ENCODE data around the gene CAPN9. TPM values are rescaled to one million over a fixed set of nuclear protein-coding genes. Genes with fewer than 3 reads are reported as not detected.
"Not testable (repeated sequence)": the region's sequence is repeated elsewhere in the genome, so short reads cannot be mapped to it uniquely, and the experiment has no call there.

CAPN9 gene, protein sequence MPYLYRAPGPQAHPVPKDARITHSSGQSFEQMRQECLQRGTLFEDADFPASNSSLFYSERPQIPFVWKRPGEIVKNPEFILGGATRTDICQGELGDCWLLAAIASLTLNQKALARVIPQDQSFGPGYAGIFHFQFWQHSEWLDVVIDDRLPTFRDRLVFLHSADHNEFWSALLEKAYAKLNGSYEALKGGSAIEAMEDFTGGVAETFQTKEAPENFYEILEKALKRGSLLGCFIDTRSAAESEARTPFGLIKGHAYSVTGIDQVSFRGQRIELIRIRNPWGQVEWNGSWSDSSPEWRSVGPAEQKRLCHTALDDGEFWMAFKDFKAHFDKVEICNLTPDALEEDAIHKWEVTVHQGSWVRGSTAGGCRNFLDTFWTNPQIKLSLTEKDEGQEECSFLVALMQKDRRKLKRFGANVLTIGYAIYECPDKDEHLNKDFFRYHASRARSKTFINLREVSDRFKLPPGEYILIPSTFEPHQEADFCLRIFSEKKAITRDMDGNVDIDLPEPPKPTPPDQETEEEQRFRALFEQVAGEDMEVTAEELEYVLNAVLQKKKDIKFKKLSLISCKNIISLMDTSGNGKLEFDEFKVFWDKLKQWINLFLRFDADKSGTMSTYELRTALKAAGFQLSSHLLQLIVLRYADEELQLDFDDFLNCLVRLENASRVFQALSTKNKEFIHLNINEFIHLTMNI
- total RNA-seq (not detected), polyA plus RNA-seq (not detected)

DNA sequence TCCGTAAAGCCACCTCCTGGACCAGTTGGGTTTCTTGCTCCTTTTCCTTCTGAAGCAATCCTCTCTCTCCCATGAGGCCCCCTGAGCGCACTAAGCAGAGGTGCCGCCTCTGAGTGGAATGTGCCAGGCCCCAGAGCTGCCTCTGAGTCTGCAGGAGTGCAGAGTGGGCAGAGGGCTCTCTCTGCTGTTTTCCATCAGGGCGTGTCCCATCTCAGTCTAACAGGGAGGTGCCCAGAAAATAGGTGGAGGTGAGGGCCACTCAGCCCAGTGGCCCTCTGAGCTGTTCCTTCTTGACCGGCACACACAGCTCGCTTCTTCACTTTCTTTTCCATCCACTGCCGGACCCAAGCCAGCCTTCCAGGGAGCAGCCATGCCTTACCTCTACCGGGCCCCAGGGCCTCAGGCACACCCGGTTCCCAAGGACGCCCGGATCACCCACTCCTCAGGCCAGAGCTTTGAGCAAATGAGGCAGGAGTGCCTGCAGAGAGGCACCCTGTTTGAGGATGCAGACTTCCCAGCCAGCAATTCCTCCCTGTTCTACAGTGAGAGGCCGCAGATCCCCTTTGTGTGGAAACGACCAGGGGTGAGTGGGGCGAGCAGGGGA is at the start of gene CAPN9:
TSS of gene CAPN9 (plus strand) at position 262 of the 604 bp plus-strand sequence. CDS start at position 371, 109 bp downstream.
- DNase-seq (ENCODE audit: low spot score): no peak
- H3K36me3 ChIP-seq (ENCODE audit: control insufficient read depth in 4 of 4, insufficient read depth in 3 of 4, low read depth in 1 of 4, low read length in 3 of 4): no peaks in the 10 kb centered on the region
- no peak within 1 kb of the TSS for H3K9ac ChIP-seq (ENCODE audit: low read depth in 1 of 2, low read length in 2 of 2)
- TF ChIP-seq, protein P1, sequence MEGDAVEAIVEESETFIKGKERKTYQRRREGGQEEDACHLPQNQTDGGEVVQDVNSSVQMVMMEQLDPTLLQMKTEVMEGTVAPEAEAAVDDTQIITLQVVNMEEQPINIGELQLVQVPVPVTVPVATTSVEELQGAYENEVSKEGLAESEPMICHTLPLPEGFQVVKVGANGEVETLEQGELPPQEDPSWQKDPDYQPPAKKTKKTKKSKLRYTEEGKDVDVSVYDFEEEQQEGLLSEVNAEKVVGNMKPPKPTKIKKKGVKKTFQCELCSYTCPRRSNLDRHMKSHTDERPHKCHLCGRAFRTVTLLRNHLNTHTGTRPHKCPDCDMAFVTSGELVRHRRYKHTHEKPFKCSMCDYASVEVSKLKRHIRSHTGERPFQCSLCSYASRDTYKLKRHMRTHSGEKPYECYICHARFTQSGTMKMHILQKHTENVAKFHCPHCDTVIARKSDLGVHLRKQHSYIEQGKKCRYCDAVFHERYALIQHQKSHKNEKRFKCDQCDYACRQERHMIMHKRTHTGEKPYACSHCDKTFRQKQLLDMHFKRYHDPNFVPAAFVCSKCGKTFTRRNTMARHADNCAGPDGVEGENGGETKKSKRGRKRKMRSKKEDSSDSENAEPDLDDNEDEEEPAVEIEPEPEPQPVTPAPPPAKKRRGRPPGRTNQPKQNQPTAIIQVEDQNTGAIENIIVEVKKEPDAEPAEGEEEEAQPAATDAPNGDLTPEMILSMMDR (IDR thresholded peaks at IDR 0.05; ENCODE audit: low read depth, low read length, missing input control): no peak
- H3K27me3 ChIP-seq (ENCODE audit: control insufficient read depth in 4 of 4, insufficient read depth in 4 of 4, low read length in 3 of 4): no peaks in the 10 kb centered on the region
- peaks cover 0 to 2% (median 0%) of the 10 kb centered on the region in 4 donors for H3K4me1 ChIP-seq (ENCODE audit: control insufficient read depth in 4 of 4, insufficient read depth in 4 of 4, low read length in 3 of 4)
- 84% methylated on average over 14 of the region's 14 CpGs for WGBS
- no peak within 1 kb of the TSS for H3K27ac ChIP-seq (ENCODE audit: low read depth in 1 of 2, low read length in 2 of 2)
- H3K9me3 ChIP-seq (ENCODE audit: control insufficient read depth in 4 of 4, low read length in 3 of 4): no peaks in the 10 kb centered on the region
- H3K4me3 ChIP-seq (ENCODE audit: low read depth in 1 of 3, low read length in 3 of 3): no peak within 1 kb of the TSS

DNA sequence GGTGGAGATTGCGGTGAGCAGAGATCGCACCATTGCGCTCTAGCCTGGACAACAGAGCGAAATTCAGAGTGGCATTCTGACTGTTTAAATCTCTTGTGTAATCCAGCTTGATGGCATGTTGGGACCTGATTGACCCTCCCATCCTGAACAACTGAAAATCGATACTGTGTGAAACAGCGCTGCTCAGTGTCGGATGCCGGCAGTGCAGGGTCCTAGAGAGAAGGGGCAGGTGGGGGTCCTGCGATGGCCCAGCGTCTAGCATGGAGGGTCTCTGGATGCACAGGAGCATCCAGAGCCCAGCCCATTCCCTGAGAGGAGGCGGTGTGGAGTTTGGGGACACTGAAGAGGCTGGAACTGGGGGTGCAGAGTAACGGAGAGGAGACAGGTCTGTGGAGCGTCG is 49.1 kb upstream of the CAPN9 start:
- Histone ChIP-seq H3K4me1 (ENCODE audit: control insufficient read depth in 4 of 4, insufficient read depth in 4 of 4, low read length in 3 of 4) (peaks cover 0 to 5% (median 3%) of the 10 kb centered on the region in 4 donors), H3K4me3 (ENCODE audit: low read depth in 1 of 3, low read length in 3 of 3) (no peak overlapping the region), H3K27ac (ENCODE audit: low read depth in 1 of 2, low read length in 2 of 2) (peak overlapping the region in 1 of 2 donors; percentile 0), H3K9me3 (ENCODE audit: control insufficient read depth in 4 of 4, low read length in 3 of 4) (no peaks in the 10 kb centered on the region), H3K9ac (ENCODE audit: low read depth in 1 of 2, low read length in 2 of 2) (no peak overlapping the region), H3K27me3 (ENCODE audit: control insufficient read depth in 4 of 4, insufficient read depth in 4 of 4, low read length in 3 of 4) (no peaks in the 10 kb centered on the region), H3K36me3 (ENCODE audit: control insufficient read depth in 4 of 4, insufficient read depth in 3 of 4, low read depth in 1 of 4, low read length in 3 of 4) (peaks cover 2 to 24% (median 19%) of the 10 kb centered on the region in 4 donors)
- WGBS: 72% methylated on average over 14 of the region's 14 CpGs
- DNase-seq (ENCODE audit: low spot score): no peak
- TF ChIP-seq HNF4A (conservative IDR thresholded peaks at IDR 0.05) (peak in 1 of 2 donors; percentile 18), SP1 (IDR thresholded peaks at IDR 0.05) (peak; percentile 22), RAD21 (IDR thresholded peaks at IDR 0.05) (peak; percentile 75 to 82), HNF4G (IDR thresholded peaks at IDR 0.05) (no peak), RXRA (IDR thresholded peaks at IDR 0.05) (peak; percentile 24 to 42), YY1 (IDR thresholded peaks at IDR 0.05) (peak; percentile 40)
- TF ChIP-seq, protein P2, sequence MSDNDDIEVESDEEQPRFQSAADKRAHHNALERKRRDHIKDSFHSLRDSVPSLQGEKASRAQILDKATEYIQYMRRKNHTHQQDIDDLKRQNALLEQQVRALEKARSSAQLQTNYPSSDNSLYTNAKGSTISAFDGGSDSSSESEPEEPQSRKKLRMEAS (IDR thresholded peaks at IDR 0.05): no peak
- TF ChIP-seq, protein P1 (IDR thresholded peaks at IDR 0.05; ENCODE audit: low read depth, low read length, missing input control): peak; percentile 63

DNA sequence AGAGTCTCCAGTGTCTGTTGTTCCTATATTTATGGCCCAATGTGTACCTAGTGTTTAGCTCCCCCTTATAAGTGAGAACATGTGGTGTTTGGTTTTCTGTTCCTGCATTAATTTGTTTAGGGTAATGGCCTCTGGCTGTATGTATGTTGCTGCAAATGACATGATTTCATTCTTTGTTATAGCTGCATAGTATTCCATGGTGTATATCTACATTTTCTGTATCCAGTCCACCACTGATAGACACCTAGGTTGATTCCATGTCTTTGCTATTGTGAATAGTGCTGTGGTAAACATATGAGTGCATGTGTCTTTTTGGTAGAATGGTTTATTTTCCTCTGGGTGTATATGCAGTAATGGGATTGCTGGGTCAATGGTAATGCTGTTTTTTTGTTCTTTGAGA is 48.2 kb upstream of the CAPN9 start:
- H3K27ac ChIP-seq (ENCODE audit: low read depth in 1 of 2, low read length in 2 of 2); H3K4me3 ChIP-seq (ENCODE audit: low read depth in 1 of 3, low read length in 3 of 3); H3K9ac ChIP-seq (ENCODE audit: low read depth in 1 of 2, low read length in 2 of 2); H3K4me1 ChIP-seq (ENCODE audit: control insufficient read depth in 4 of 4, insufficient read depth in 4 of 4, low read length in 3 of 4); H3K9me3 ChIP-seq (ENCODE audit: control insufficient read depth in 4 of 4, low read length in 3 of 4); H3K27me3 ChIP-seq (ENCODE audit: control insufficient read depth in 4 of 4, insufficient read depth in 4 of 4, low read length in 3 of 4); DNase-seq (ENCODE audit: low spot score): not testable (repeated sequence)
- TF ChIP-seq NR2F2 (IDR thresholded peaks at IDR 0.05): peak; percentile 38
- TF ChIP-seq JUND (IDR thresholded peaks at IDR 0.05): peak in 1 of 2 donors; percentile 53
- peaks cover 7 to 27% (median 18%) of the 10 kb centered on the region in 4 donors for H3K36me3 ChIP-seq (ENCODE audit: control insufficient read depth in 4 of 4, insufficient read depth in 3 of 4, low read depth in 1 of 4, low read length in 3 of 4)

All from liver (tissue), 9 donors.